HG03060 (cell line): ENCODE measurements around the gene ABCA4.

Experiments
- ATAC-seq: cut with Tn5 transposase; IDR thresholded peaks from one replicate; pipeline ENCODE4 v1.9.1; 2021; ENCODE audit warnings: low read depth, moderate number of reproducible peaks; ENCODE audit not compliant: unreplicated experiment

Gene ABCA4

GRCh38 chr1:93988634-93989350 lies 132.2 kb downstream of the ABCA4 start:
- ATAC-seq = no peak

DNA sequence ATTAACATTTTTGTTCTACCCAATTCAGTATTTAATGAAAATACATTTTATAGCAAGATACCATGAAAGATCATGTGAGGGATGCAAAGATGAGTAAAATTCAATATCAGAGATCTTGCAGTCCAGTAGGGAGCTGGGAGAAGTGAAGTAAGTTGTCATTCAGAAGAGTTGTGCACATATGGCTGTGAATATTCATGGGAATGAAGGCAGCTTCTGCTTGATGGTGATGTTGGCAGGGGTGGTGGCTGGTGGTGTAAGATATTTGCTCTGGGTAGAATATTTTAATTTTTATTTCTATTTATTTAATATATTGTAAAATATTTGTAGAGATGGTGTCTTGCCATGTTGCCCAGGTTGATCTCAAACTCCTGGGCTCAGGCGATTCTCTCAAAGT lies 139.7 kb downstream of the ABCA4 start:
- ATAC-seq = no peak

GRCh38 chr1:93980320-93981273 lies 140.4 kb downstream of the ABCA4 start:
- no peak for ATAC-seq

- ATAC-seq = no peak
Measured at GRCh38 chr1:93979718-93980319, 141.1 kb downstream of the ABCA4 start.

DNA sequence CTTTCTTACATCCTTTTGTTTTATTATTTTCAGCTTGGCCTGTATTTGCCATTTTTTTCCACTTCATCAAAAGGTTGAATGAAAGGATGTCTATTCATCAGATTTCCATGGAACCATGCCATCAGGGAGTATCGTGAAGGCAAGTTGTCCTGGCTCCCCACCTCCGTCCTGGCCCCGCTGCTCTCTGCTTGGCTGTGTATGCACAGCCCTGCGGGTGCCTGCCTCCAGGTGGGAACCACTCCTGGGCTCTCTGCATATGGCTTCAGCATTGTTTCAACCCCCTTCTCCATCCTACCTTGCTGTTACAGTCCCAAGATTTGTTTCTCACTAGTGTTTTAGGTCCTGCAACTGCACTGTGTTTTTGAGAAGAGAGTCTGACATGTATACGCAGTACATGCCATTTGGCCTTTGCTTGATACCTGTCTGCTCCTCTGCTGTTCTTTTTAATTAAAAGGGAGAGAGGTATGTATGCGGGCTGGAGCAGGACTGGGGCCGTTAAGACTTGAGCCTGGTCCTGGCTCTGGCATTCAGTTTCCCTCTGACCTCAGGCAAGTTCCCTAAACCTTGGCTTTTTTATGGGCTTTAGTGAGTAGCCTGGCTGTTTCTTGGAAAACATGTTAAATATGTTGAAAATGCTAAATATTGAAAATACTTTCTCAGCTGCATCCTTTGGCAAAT lies 141.8 kb downstream of the ABCA4 start:
- no peak for ATAC-seq

DNA sequence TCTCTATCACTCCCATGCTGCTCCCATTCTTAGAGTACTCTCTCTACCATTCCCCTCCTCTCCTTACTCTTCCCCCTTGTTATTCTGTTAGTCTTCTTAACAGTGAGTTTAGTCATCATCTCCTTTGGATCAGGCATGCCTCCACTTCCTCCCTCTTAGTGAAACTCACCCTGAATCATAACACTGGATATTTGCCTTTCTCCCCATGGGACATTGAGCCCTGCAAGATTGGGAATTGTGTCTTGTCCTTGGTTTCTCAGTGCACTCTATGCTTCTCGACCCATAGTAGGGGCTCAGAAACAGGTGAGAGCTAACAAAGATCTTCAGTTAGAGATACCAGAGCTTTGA lies 143.4 kb downstream of the ABCA4 start:
- ATAC-seq = no peak

DNA sequence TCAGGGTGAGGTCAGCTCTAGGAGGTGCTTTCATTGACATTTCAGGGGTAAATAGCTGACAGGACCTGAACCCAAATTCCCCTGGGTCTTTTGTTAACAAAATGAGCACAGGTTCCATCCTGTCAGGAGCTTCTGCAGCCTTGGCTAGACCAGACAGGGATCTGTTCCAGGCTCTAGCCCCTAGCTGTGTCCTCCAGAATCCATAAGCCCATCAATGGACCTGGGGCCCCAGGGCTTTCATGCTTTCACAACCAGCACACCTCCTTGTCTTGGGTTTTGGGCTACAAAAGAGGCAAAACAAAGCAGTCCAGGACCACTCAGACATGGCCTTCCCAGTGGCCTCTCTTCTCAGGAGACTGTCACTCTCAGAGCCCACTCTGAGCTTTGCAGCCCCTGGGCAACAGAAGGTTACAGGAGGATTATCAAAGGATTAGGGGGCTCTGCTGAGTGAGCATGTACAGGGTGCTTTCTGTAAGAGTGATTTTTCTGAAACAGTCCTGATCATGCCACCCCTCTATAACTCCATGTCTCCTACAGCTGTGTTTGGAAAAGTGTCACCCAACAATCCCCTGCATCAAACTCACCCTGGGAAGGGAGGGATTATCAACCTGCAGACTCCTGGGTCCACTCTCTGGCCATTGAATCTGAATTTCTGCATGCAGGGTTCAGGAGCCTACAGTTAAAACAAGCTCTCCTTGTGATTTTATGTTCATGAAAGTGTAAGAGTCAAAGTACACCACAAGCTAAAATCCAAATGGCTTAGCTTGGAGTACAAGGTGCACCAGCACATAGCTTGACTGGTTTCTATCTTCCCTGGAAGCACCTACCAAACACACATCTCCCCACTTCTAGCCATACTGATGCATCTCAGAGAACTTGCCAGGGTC lies 144.0 kb downstream of the ABCA4 start:
- ATAC-seq = no peak

DNA sequence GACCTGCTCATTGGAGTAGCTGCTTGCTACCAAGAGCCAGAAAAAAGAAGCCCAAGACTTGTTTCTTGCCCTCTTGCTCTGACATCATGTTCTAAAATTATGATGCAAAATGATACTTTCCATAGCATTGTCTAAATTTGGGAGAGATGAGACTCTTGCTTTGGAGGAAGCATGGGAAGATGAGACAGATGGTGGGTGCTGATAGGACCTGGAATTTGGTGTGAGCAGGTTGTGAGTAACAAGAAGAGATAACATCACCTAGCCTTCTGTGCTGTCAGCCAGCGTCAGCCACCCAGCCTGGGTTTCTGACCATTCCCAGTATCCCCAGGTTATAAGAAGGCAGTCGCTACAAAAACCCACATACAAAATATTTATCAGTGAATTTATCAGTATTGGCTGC lies 144.7 kb downstream of the ABCA4 start:
- ATAC-seq = no peak

GRCh38 chr1:93972341-93972740 lies 148.6 kb downstream of the ABCA4 start:
- ATAC-seq = no peak

GRCh38 chr1:93969887-93970286 lies 151.1 kb downstream of the ABCA4 start:
- ATAC-seq = no peak

GRCh38 chr1:93969371-93969770 lies 151.6 kb downstream of the ABCA4 start:
- no peak for ATAC-seq

GRCh38 chr1:93967306-93967705 lies 153.6 kb downstream of the ABCA4 start:
- no peak for ATAC-seq

GRCh38 chr1:93965888-93966287 lies 155.1 kb downstream of the ABCA4 start:
- ATAC-seq = no peak

GRCh38 chr1:93965256-93965655 lies 155.7 kb downstream of the ABCA4 start:
- no peak for ATAC-seq

GRCh38 chr1:93964777-93965200 lies 156.2 kb downstream of the ABCA4 start:
- no peak for ATAC-seq

- ATAC-seq = no peak
Measured at GRCh38 chr1:93964096-93964776, 156.7 kb downstream of the ABCA4 start.

- no peak for ATAC-seq
Measured at GRCh38 chr1:93963585-93963984, 157.4 kb downstream of the ABCA4 start.

DNA sequence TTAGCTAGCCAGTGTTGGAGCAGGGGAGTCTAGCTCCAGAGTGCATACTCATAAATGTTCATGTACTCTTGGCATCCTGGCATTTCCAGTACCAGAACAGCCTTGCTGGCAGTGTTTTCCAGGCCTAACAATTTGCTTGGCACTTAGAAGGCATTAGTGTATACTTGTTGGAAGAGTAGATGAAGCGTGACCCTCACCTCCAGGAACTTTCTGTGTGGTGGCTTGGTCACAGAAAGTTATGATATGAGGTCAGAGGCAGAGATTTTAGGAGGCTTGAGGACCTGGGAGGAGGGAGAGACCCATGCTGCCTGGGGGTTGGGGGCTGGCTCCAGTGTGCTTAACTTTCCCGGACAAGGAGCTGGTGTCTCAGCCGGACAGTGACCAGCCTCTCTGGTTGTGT lies 159.0 kb downstream of the ABCA4 start:
- no peak for ATAC-seq

- ATAC-seq = no peak
Measured at GRCh38 chr1:93961443-93961842, 159.5 kb downstream of the ABCA4 start.
